ENCODE data around the gene ATP5F1B.

GRCh38 chr12:56591961-56592360, 53.8 kb downstream of the ATP5F1B start:
- TF ChIP-seq, protein P1, sequence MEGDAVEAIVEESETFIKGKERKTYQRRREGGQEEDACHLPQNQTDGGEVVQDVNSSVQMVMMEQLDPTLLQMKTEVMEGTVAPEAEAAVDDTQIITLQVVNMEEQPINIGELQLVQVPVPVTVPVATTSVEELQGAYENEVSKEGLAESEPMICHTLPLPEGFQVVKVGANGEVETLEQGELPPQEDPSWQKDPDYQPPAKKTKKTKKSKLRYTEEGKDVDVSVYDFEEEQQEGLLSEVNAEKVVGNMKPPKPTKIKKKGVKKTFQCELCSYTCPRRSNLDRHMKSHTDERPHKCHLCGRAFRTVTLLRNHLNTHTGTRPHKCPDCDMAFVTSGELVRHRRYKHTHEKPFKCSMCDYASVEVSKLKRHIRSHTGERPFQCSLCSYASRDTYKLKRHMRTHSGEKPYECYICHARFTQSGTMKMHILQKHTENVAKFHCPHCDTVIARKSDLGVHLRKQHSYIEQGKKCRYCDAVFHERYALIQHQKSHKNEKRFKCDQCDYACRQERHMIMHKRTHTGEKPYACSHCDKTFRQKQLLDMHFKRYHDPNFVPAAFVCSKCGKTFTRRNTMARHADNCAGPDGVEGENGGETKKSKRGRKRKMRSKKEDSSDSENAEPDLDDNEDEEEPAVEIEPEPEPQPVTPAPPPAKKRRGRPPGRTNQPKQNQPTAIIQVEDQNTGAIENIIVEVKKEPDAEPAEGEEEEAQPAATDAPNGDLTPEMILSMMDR (IDR thresholded peaks at IDR 0.05; ENCODE audit: borderline replicate concordance, extremely low read depth, low read length, poor library complexity, severe bottlenecking) = no peak
- no peak for TF ChIP-seq EZH2 (IDR thresholded peaks at IDR 0.05; ENCODE audit: borderline replicate concordance, low read depth, low read length, severe bottlenecking)
